GM19468 (cell line): Measurements from ENCODE around the gene APC.
"Not testable (repeated sequence)": the region's sequence is repeated elsewhere in the genome, so short reads cannot be mapped to it uniquely, and the experiment has no call there.

Source experiments
- ATAC-seq: cut with Tn5 transposase; IDR thresholded peaks from one replicate; pipeline ENCODE4 v1.9.1; 2021; ENCODE audit warnings: mild to moderate bottlenecking, moderate library complexity, moderate number of reproducible peaks; ENCODE audit not compliant: unreplicated experiment; ENCODE audit errors: extremely low read depth

APC gene

GRCh38 chr5:112847306-112847705, 109.6 kb downstream of the APC start:
- ATAC-seq = no peak

- peak; percentile 81 for ATAC-seq
These were observed 110.6 kb downstream of the APC start for GRCh38 chr5:112848116-112848811.

GRCh38 chr5:112849912-112850311, 112.2 kb downstream of the APC start:
- no peak for ATAC-seq

- ATAC-seq = no peak
These were observed 117.0 kb downstream of the APC start for GRCh38 chr5:112854651-112855050.

- no peak for ATAC-seq
These were observed 120.2 kb downstream of the APC start for GRCh38 chr5:112857866-112858265.

GRCh38 chr5:112860571-112860928, 122.9 kb downstream of the APC start:
- ATAC-seq = not testable (repeated sequence)

GRCh38 chr5:112860929-112861637, 123.4 kb downstream of the APC start, which contains the start of gene SRP19:
Gene SRP19, plus strand, starts transcription at chr5:112861287. Its CDS starts 90 bp downstream, at chr5:112861377.
- ATAC-seq = peak; percentile 96

- ATAC-seq = no peak
These were observed 123.9 kb downstream of the APC start for GRCh38 chr5:112861638-112861985.

GRCh38 chr5:112862085-112862484, 124.4 kb downstream of the APC start:
- ATAC-seq = no peak

- ATAC-seq = no peak
These were observed 125.9 kb downstream of the APC start for GRCh38 chr5:112863549-112863948.

- ATAC-seq = no peak
These were observed 127.4 kb downstream of the APC start for GRCh38 chr5:112865128-112865527.

GRCh38 chr5:112866739-112867138, 129.1 kb downstream of the APC start:
- no peak for ATAC-seq

- no peak for ATAC-seq
These were observed 129.7 kb downstream of the APC start for GRCh38 chr5:112867411-112867810.

GRCh38 chr5:112869948-112870347, 132.3 kb downstream of the APC start:
- peak; percentile 55 for ATAC-seq

- ATAC-seq = no peak
These were observed 133.3 kb downstream of the APC start for GRCh38 chr5:112870966-112871365.

- ATAC-seq = no peak
These were observed 138.7 kb downstream of the APC start for GRCh38 chr5:112876362-112876761.

GRCh38 chr5:112878101-112878500, 140.4 kb downstream of the APC start:
- no peak for ATAC-seq

- no peak for ATAC-seq
These were observed 141.1 kb downstream of the APC start for GRCh38 chr5:112878760-112879159.

GRCh38 chr5:112880219-112880964, 142.7 kb downstream of the APC start:
- no peak for ATAC-seq

GRCh38 chr5:112883192-112883591, 145.5 kb downstream of the APC start:
- no peak for ATAC-seq

- no peak for ATAC-seq
These were observed 147.3 kb downstream of the APC start for GRCh38 chr5:112885001-112885400.
